ENCODE results near the gene KCNC2. TPM values are rescaled to one million over a fixed set of nuclear protein-coding genes. Genes with fewer than 3 reads are reported as not detected.

The KCNC2 gene
- total and polyA plus RNA-seq, 5 donors, result not detected

DNA sequence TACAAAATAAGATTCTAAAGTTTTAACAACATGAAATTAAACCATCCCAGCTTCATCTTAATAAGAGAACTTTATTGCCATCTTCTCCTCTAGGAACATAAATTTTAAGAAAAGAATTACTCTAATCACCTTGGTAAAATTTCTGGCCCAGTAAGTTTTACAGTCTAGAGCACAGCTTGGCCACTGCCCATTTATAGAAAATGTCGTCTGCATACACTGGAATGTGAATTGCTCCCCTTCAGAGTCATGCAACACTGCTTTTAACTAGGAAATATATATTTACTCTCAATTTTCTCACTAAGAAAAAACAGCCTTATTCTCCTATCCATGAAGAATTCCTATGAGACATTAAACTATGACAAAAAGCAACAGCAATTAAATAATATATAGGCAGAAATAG lies 48.2 kb downstream of the KCNC2 start:
- ATAC-seq (no peak), DNase-seq (no peak)
- WGBS, result 50% methylated on average over 1 of the region's 1 CpG
- Histone ChIP-seq H3K27me3 (ENCODE audit: control insufficient read depth, insufficient read depth) (no peaks in the 10 kb centered on the region), H3K9me3 (ENCODE audit: control insufficient read depth, low read length) (no peaks in the 10 kb centered on the region), H3K27ac (ENCODE audit: low read length) (no peak overlapping the region), H3K4me3 (ENCODE audit: low read length) (no peak overlapping the region), H3K4me1 (ENCODE audit: control insufficient read depth, insufficient read depth, low read length) (no peaks in the 10 kb centered on the region)
- intact Hi-C loops (cut with DNase I), result no loop called here

- no peaks in the 10 kb centered on the region for H3K9me3 ChIP-seq (ENCODE audit: control insufficient read depth, low read length)
- H3K4me1 ChIP-seq (ENCODE audit: control insufficient read depth, insufficient read depth, low read length), result no peaks in the 10 kb centered on the region
- ATAC-seq (no peak), DNase-seq (no peak)
- intact Hi-C loops (cut with DNase I), result no loop called here
- WGBS, result 55% methylated on average over 1 of the region's 1 CpG
- no peak overlapping the region for H3K4me3 ChIP-seq (ENCODE audit: low read length)
- no peak overlapping the region for H3K27ac ChIP-seq (ENCODE audit: low read length)
- no peaks in the 10 kb centered on the region for H3K27me3 ChIP-seq (ENCODE audit: control insufficient read depth, insufficient read depth)
Observed at GRCh38 chr12:75157385-75157784, 52.3 kb downstream of the KCNC2 start.

DNA sequence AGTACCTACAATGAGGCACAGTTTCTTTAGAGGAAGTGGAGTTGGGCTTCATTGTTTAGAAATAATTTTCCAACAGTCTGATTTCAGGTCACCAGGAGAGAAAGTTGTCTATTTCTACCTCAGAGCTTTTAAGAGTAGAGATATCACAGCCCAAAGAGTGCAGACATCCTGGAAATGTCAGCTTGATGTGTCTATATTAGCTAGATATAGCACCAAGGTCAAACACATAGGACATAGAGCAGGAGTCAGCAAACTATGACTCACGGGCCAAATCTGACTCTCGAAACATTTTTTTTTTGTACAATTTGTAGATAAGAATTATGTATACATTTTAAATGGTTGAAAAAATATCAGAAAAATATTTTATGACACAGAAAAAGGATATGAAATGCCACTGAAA lies 53.7 kb downstream of the KCNC2 start:
- 46% methylated on average over 2 of the region's 2 CpGs for WGBS
- H3K27ac ChIP-seq (ENCODE audit: low read length), result no peak overlapping the region
- ATAC-seq, result no peak

GRCh38 chr12:75154388-75154787 lies 55.3 kb downstream of the KCNC2 start:
- no peak for ATAC-seq
- DNase-seq, result no peak
- H3K27ac ChIP-seq (ENCODE audit: low read length), result no peak overlapping the region
- no peak overlapping the region for H3K4me3 ChIP-seq (ENCODE audit: low read length)
- WGBS, result 72% methylated on average over 1 of the region's 1 CpG
- H3K9me3 ChIP-seq (ENCODE audit: control insufficient read depth, low read length), result no peaks in the 10 kb centered on the region
- intact Hi-C loops (cut with DNase I), result no loop called here
- no peaks in the 10 kb centered on the region for H3K4me1 ChIP-seq (ENCODE audit: control insufficient read depth, insufficient read depth, low read length)
- H3K27me3 ChIP-seq (ENCODE audit: control insufficient read depth, insufficient read depth), result no peaks in the 10 kb centered on the region

More for the DNA sequence above, 53.7 kb downstream of the KCNC2 start:
- no peaks in the 10 kb centered on the region for H3K4me1 ChIP-seq (ENCODE audit: control insufficient read depth, insufficient read depth, low read length)
- no peak for DNase-seq
- H3K27me3 ChIP-seq (ENCODE audit: control insufficient read depth, insufficient read depth), result no peaks in the 10 kb centered on the region
- H3K4me3 ChIP-seq (ENCODE audit: low read length), result no peak overlapping the region
- H3K9me3 ChIP-seq (ENCODE audit: control insufficient read depth, low read length), result no peaks in the 10 kb centered on the region
- intact Hi-C loops (cut with DNase I), result no loop called here

- Histone ChIP-seq H3K27ac (ENCODE audit: low read length) (no peak overlapping the region), H3K4me1 (ENCODE audit: control insufficient read depth, insufficient read depth, low read length) (no peaks in the 10 kb centered on the region), H3K27me3 (ENCODE audit: control insufficient read depth, insufficient read depth) (no peaks in the 10 kb centered on the region), H3K4me3 (ENCODE audit: low read length) (no peak overlapping the region), H3K9me3 (ENCODE audit: control insufficient read depth, low read length) (no peaks in the 10 kb centered on the region)
- ATAC-seq (no peak), DNase-seq (no peak)
- 66% methylated on average over 5 of the region's 5 CpGs for WGBS
- intact Hi-C loops (cut with DNase I), result no loop called here
Observed at GRCh38 chr12:75139196-75139595, 70.4 kb downstream of the KCNC2 start.

DNA sequence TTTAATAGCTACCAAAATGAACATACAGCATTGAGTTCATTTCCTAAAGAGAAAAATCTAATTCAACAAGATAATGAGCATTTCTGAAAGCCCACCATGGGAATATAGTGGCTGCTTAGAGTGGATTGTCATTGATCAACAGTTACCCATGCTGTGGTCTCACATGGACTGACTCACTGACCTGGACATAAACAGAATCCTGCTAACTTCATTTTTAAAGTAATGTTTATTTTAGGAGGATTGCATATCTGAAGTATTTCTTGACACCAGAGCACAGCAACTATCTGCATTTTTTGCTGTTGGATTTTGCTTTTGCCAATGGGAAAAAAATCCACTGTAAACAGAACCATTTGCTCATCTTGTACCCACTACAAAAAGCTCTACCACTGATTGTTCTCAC lies 71.7 kb downstream of the KCNC2 start:
- Histone ChIP-seq H3K9me3 (ENCODE audit: control insufficient read depth, low read length) (no peaks in the 10 kb centered on the region), H3K4me3 (ENCODE audit: low read length) (no peak overlapping the region), H3K27me3 (ENCODE audit: control insufficient read depth, insufficient read depth) (no peaks in the 10 kb centered on the region), H3K4me1 (ENCODE audit: control insufficient read depth, insufficient read depth, low read length) (no peaks in the 10 kb centered on the region), H3K27ac (ENCODE audit: low read length) (no peak overlapping the region)
- ATAC-seq (no peak), DNase-seq (no peak)
- intact Hi-C loops (cut with DNase I), result no loop called here

DNA sequence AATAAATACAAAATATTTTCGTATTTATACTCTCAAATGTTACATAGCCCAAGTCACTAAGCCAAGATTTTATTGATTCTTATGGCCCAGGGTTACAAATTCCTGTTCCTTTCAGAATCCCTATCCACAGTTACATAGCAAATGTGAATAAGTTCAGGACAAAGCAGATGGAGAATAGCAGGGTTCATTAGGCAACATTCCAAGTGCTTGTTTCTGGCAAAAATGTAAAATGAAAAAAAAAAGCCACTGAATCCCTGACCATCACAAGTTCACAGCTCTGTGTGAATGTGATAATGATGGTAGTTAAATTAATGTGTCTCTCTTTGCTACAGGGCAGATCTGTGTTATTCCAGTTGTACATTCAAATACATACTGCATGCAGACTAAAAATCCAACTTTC lies 74.6 kb downstream of the KCNC2 start:
- Histone ChIP-seq H3K4me1 (ENCODE audit: control insufficient read depth, insufficient read depth, low read length) (no peaks in the 10 kb centered on the region), H3K4me3 (ENCODE audit: low read length) (no peak overlapping the region), H3K27me3 (ENCODE audit: control insufficient read depth, insufficient read depth) (no peaks in the 10 kb centered on the region), H3K27ac (ENCODE audit: low read length) (no peak overlapping the region), H3K9me3 (ENCODE audit: control insufficient read depth, low read length) (no peaks in the 10 kb centered on the region)
- no peak for ATAC-seq
- DNase-seq, result no peak
- WGBS, result 27% methylated on average over 1 of the region's 1 CpG
- intact Hi-C loops (cut with DNase I), result no loop called here

- WGBS, result 85% methylated on average over 3 of the region's 3 CpGs
- intact Hi-C loops (cut with DNase I), result no loop called here
- H3K4me1 ChIP-seq (ENCODE audit: control insufficient read depth, insufficient read depth, low read length), result no peaks in the 10 kb centered on the region
- H3K27me3 ChIP-seq (ENCODE audit: control insufficient read depth, insufficient read depth), result no peaks in the 10 kb centered on the region
- H3K9me3 ChIP-seq (ENCODE audit: control insufficient read depth, low read length), result no peaks in the 10 kb centered on the region
- H3K4me3 ChIP-seq (ENCODE audit: low read length), result no peak overlapping the region
- no peak for DNase-seq
- H3K27ac ChIP-seq (ENCODE audit: low read length), result no peak overlapping the region
- ATAC-seq, result no peak
Observed at GRCh38 chr12:75130811-75131210, 78.8 kb downstream of the KCNC2 start.

- DNase-seq (no peak), ATAC-seq (no peak)
- Histone ChIP-seq H3K27me3 (ENCODE audit: control insufficient read depth, insufficient read depth) (no peaks in the 10 kb centered on the region), H3K9me3 (ENCODE audit: control insufficient read depth, low read length) (no peaks in the 10 kb centered on the region), H3K4me1 (ENCODE audit: control insufficient read depth, insufficient read depth, low read length) (no peaks in the 10 kb centered on the region), H3K27ac (ENCODE audit: low read length) (no peak overlapping the region), H3K4me3 (ENCODE audit: low read length) (no peak overlapping the region)
- 71% methylated on average over 2 of the region's 2 CpGs for WGBS
- intact Hi-C loops (cut with DNase I), result no loop called here
Observed at GRCh38 chr12:75129275-75129674, 80.4 kb downstream of the KCNC2 start.

DNA sequence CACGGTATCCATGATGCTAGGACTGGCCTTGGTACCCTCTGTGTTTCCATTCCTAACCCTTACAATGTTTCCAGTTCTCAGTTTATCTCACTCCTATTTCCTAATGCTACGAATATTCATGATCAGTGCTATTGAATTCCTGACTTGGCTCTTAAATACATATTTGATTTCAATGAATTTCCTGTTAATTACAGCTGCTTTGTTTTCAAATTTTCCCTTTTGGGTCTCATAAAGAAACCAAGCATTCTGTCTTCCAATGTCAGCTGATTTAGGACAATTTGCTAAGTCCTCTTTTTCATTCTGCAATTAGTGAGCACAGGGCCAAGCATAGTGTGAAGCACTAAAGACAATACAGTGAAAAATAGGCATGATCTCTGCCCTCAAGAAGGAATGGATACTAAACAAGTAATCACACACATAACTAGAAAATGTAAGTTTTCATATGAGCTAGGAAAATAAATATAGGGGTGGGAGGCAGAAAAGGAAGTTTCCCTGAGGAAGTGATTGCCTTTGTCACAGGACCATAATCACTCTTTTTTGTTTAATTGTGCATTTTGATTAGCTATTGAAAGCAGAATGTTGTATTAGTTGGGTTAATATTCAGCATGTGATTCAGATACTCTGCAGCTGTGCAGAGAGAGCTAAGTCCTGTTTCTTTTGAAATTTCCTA lies 88.5 kb downstream of the KCNC2 start:
- DNase-seq (no peak), ATAC-seq (no peak)
- 68% methylated on average over 2 of the region's 2 CpGs for WGBS
- no peak overlapping the region for H3K27ac ChIP-seq (ENCODE audit: low read length)
- intact Hi-C loops (cut with DNase I), result no loop called here
- no peaks in the 10 kb centered on the region for H3K4me1 ChIP-seq (ENCODE audit: control insufficient read depth, insufficient read depth, low read length)
- no peaks in the 10 kb centered on the region for H3K27me3 ChIP-seq (ENCODE audit: control insufficient read depth, insufficient read depth)
- H3K4me3 ChIP-seq (ENCODE audit: low read length), result no peak overlapping the region
- H3K9me3 ChIP-seq (ENCODE audit: control insufficient read depth, low read length), result no peaks in the 10 kb centered on the region

GRCh38 chr12:75120311-75120711 lies 89.3 kb downstream of the KCNC2 start:
- no peaks in the 10 kb centered on the region for H3K9me3 ChIP-seq (ENCODE audit: control insufficient read depth, low read length)
- no peak for ATAC-seq
- DNase-seq, result no peak
- no peak overlapping the region for H3K4me3 ChIP-seq (ENCODE audit: low read length)
- H3K4me1 ChIP-seq (ENCODE audit: control insufficient read depth, insufficient read depth, low read length), result no peaks in the 10 kb centered on the region
- whole genome bisulfite sequencing, result 57% methylated on average over 1 of the region's 1 CpG
- H3K27ac ChIP-seq (ENCODE audit: low read length), result no peak overlapping the region
- intact Hi-C loops (cut with DNase I), result no loop called here
- no peaks in the 10 kb centered on the region for H3K27me3 ChIP-seq (ENCODE audit: control insufficient read depth, insufficient read depth)

- no peak overlapping the region for H3K27ac ChIP-seq (ENCODE audit: low read length)
- DNase-seq (no peak), ATAC-seq (no peak)
- H3K4me1 ChIP-seq (ENCODE audit: control insufficient read depth, insufficient read depth, low read length), result no peaks in the 10 kb centered on the region
- H3K27me3 ChIP-seq (ENCODE audit: control insufficient read depth, insufficient read depth), result no peaks in the 10 kb centered on the region
- no peak overlapping the region for H3K4me3 ChIP-seq (ENCODE audit: low read length)
- intact Hi-C loops (cut with DNase I), result no loop called here
- H3K9me3 ChIP-seq (ENCODE audit: control insufficient read depth, low read length), result no peaks in the 10 kb centered on the region
- 58% methylated on average over 5 of the region's 5 CpGs for WGBS
Observed at GRCh38 chr12:75116646-75117198, 92.9 kb downstream of the KCNC2 start.

All from right cardiac atrium (tissue), 5 donors.